Effector memory CD4-positive, alpha-beta T cell (primary cell): ENCODE measurements around the gene SHE.

Source experiments
- DNase-seq, 3 donors: peaks; one replicate each; pipeline ENCODE4 v3.0.0-alpha.2; 2020
- H3K27ac ChIP-seq: 2 replicates; pipeline ENCODE4 v1.7.0; 2013; ENCODE audit warnings: mild to moderate bottlenecking, low read length, moderate library complexity; ENCODE audit not compliant: insufficient read depth, poor library complexity, severe bottlenecking
- H3K27me3 ChIP-seq: replicated peaks from 2 replicates; pipeline ENCODE4 v1.7.0; 2013; ENCODE audit warnings: mild to moderate bottlenecking, low read length; ENCODE audit not compliant: insufficient read depth, control insufficient read depth, poor library complexity, severe bottlenecking
- H3K36me3 ChIP-seq: 2 replicates; pipeline ENCODE4 v1.7.0; 2013; ENCODE audit warnings: mild to moderate bottlenecking, low read length, moderate library complexity; ENCODE audit not compliant: control insufficient read depth, insufficient read depth
- H3K4me1 ChIP-seq: 2 replicates; pipeline ENCODE4 v1.7.0; 2013; ENCODE audit warnings: low read length, mild to moderate bottlenecking; ENCODE audit not compliant: control insufficient read depth, insufficient read depth, poor library complexity, severe bottlenecking
- H3K4me3 ChIP-seq: 2 replicates; pipeline ENCODE4 v1.7.0; 2013; ENCODE audit warnings: low read length, low read depth, mild to moderate bottlenecking; ENCODE audit not compliant: insufficient read depth, poor library complexity, severe bottlenecking
- H3K9me3 ChIP-seq: 2 replicates; pipeline ENCODE4 v1.7.0; 2013; ENCODE audit warnings: mild to moderate bottlenecking, low read length, moderate library complexity; ENCODE audit not compliant: control insufficient read depth

SHE gene

DNA sequence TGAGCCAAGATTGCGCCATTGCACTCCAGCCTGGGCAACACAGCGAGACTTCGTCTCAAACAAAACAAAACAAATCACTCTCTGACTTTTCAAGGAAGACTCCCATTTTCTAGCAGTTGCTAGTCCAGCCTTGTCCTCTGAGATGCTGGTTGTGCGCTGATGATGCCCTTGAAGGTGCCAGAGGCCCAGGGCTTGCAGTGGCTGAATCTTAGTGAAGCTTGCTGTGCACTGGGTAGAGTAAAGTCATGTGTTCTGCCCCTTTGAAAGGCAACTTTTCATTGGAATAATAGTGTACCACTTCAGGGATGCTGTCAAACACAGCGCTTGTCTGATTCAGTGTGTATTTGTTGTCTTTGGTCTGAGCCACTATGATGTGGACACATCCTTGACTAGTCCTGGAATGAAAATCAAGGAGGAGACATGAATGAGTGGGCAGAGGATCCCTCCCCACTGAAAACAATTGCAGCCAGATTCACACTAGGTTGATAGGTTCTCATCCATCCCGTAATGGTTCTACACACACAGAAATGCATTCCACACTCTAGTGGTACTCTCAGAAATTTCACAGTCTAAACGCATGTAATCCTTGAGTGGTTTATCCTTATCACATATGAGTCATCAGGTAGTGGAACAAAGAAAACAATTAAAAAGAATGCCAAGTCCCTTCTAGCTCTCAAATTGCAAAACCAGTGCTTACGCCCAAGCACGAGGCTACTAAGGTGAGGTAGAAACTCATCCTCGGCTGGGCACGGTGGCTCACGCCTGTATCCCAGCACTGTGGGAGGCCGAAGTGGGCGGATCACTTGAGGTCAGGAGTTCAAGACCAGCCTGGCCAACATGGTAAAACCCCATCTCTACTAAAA lies 18.0 kb downstream of the SHE start:
- Histone ChIP-seq H3K4me3 (no peak overlapping the region), H3K4me1 (no peaks in the 10 kb centered on the region), H3K36me3 (no peaks in the 10 kb centered on the region), H3K27ac (no peak overlapping the region), H3K9me3 (no peaks in the 10 kb centered on the region), H3K27me3 (no peaks in the 10 kb centered on the region)
- no peak for DNase-seq

- DNase-seq, result no peak
- no peak overlapping the region for H3K4me3 ChIP-seq
- no peaks in the 10 kb centered on the region for H3K36me3 ChIP-seq
- no peaks in the 10 kb centered on the region for H3K27me3 ChIP-seq
- no peaks in the 10 kb centered on the region for H3K4me1 ChIP-seq
- H3K27ac ChIP-seq, result no peak overlapping the region
- no peaks in the 10 kb centered on the region for H3K9me3 ChIP-seq
These were observed 21.2 kb downstream of the SHE start for GRCh38 chr1:154481053-154481452.

- no peak overlapping the region for H3K27ac ChIP-seq
- H3K4me1 ChIP-seq, result no peaks in the 10 kb centered on the region
- H3K4me3 ChIP-seq, result no peak overlapping the region
- peak in 2 of 3 donors; percentile 33 to 43 for DNase-seq
- H3K27me3 ChIP-seq, result no peaks in the 10 kb centered on the region
- H3K36me3 ChIP-seq, result no peaks in the 10 kb centered on the region
- H3K9me3 ChIP-seq, result no peaks in the 10 kb centered on the region
These were observed 22.3 kb downstream of the SHE start for GRCh38 chr1:154479764-154480421.

- no peak overlapping the region for H3K27ac ChIP-seq
- H3K36me3 ChIP-seq, result no peaks in the 10 kb centered on the region
- no peak overlapping the region for H3K4me3 ChIP-seq
- no peaks in the 10 kb centered on the region for H3K4me1 ChIP-seq
- H3K9me3 ChIP-seq, result no peaks in the 10 kb centered on the region
- no peaks in the 10 kb centered on the region for H3K27me3 ChIP-seq
- DNase-seq, result no peak
These were observed 23.6 kb downstream of the SHE start for GRCh38 chr1:154478639-154479038.

GRCh38 chr1:154478013-154478412 lies 24.2 kb downstream of the SHE start:
- Histone ChIP-seq H3K27ac (no peak overlapping the region), H3K4me1 (no peaks in the 10 kb centered on the region), H3K4me3 (no peak overlapping the region), H3K9me3 (no peaks in the 10 kb centered on the region), H3K27me3 (no peaks in the 10 kb centered on the region), H3K36me3 (no peaks in the 10 kb centered on the region)
- no peak for DNase-seq

- Histone ChIP-seq H3K36me3 (no peaks in the 10 kb centered on the region), H3K9me3 (no peaks in the 10 kb centered on the region), H3K27ac (no peak overlapping the region), H3K4me3 (no peak overlapping the region), H3K4me1 (no peaks in the 10 kb centered on the region), H3K27me3 (no peaks in the 10 kb centered on the region)
- DNase-seq, result no peak
These were observed 25.4 kb downstream of the SHE start for GRCh38 chr1:154476791-154477190.

DNA sequence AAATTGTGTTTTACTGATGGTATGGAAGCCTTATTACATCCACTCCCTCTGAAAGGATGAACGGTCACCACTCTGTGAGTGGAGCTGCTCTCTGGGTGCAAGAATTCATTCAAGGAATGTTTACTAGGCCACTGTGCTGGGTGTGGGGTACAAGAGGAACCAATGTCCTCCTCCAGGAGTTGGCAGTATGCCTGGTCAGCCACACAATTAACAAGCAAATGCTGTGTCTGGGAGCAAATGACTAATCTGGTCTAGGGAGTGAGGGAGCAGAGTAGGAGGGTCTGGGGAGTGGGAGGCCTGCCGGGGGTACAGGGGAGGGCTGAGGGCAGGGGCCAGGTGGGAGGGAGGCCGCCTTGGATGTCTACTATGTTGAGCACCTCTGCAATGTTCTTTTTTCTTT lies 27.4 kb downstream of the SHE start:
- no peak for DNase-seq
- no peaks in the 10 kb centered on the region for H3K27me3 ChIP-seq
- H3K4me1 ChIP-seq, result no peaks in the 10 kb centered on the region
- no peak overlapping the region for H3K4me3 ChIP-seq
- no peaks in the 10 kb centered on the region for H3K36me3 ChIP-seq
- no peak overlapping the region for H3K27ac ChIP-seq
- H3K9me3 ChIP-seq, result no peaks in the 10 kb centered on the region

DNA sequence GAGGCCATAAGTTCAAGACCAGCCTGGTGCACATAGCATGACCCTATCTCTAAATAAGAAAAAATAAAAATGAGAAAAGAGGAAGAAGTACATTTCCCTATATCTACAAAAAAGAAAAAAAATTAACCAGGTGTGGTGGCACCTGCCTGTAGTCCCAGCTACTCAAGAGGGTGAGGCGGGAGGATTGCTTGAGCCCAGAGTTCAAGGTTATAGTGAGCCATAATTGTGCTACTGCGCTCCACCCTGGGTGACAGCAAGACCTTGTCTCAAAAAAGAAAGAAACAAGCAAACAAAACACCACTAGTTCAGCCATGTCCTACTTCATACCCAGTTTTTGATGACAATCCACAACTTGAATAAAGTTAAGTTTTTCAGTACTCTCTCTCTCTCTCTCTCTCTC lies 30.9 kb downstream of the SHE start:
- Histone ChIP-seq H3K9me3 (no peaks in the 10 kb centered on the region), H3K36me3 (no peaks in the 10 kb centered on the region), H3K27ac (no peak overlapping the region), H3K4me3 (no peak overlapping the region), H3K27me3 (no peaks in the 10 kb centered on the region), H3K4me1 (peaks cover 18% of the 10 kb centered on the region)
- DNase-seq, result no peak

DNA sequence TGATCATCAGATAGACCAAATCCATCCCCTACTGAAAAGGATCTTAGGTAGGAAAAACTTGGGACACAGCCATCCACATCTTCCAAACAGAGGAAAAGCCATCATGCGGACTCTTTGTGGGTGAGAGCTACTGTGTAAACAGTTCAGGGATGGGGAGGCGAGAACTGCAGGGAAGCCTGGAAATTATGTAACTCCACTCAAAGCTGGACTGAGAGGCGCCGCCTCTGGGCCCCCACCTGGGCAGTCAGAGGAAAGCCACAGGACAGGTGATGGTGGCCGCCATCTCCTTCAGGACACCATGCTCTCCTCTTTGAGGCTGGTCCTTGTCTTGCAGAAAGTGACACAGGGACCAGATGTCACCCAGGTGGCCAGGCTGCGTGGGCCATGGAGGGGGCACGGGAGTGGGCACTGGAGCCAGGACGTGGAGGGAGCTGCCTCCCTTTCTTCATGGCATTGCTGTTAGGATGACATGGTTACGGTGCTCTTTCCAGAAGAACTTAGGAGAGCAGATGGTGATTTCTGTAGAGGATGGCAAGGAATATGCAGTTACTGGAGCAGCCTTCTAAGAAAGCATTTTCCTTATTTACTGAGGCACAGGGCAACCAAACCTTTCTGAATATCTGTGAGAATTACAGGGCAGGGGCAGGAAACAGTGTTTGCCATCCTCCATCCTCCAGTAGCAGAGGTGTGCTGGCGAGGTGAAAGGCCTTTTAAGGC lies 32.2 kb downstream of the SHE start:
- Histone ChIP-seq H3K36me3 (no peaks in the 10 kb centered on the region), H3K4me3 (no peak overlapping the region), H3K27me3 (no peaks in the 10 kb centered on the region), H3K27ac (no peak overlapping the region), H3K9me3 (no peaks in the 10 kb centered on the region), H3K4me1 (peaks cover 31% of the 10 kb centered on the region)
- DNase-seq, result no peak
